HG03558 (cell line): ENCODE data around the gene BTN1A1.
"Not testable (repeated sequence)": the region's sequence is repeated elsewhere in the genome, so short reads cannot be mapped to it uniquely, and the experiment has no call there.

Experiments used
- ATAC-seq: cut with Tn5 transposase; IDR thresholded peaks from one replicate; pipeline ENCODE4 v1.9.1; 2021; ENCODE audit warnings: moderate number of reproducible peaks; ENCODE audit not compliant: unreplicated experiment; ENCODE audit errors: extremely low read depth

BTN1A1 gene

GRCh38 chr6:26534681-26535465 is 34.8 kb downstream of the BTN1A1 start:
- ATAC-seq = no peak

GRCh38 chr6:26536571-26537159 is 36.6 kb downstream of the BTN1A1 start:
- no peak for ATAC-seq

- peak; percentile 29 for ATAC-seq
Observed at GRCh38 chr6:26537160-26537845, 37.2 kb downstream of the BTN1A1 start.

GRCh38 chr6:26537846-26538571 is 37.9 kb downstream of the BTN1A1 start, which contains the start of gene HMGN4:
TSS of gene HMGN4 (plus strand) at chr6:26538366. CDS start at chr6:26545207, 6,841 bp downstream.
- peak; percentile 28 for ATAC-seq

- no peak for ATAC-seq
Observed at GRCh38 chr6:26538572-26538902, 38.4 kb downstream of the BTN1A1 start.

- ATAC-seq = no peak
Observed at GRCh38 chr6:26539071-26539615, 39.0 kb downstream of the BTN1A1 start.

- no peak for ATAC-seq
Observed at GRCh38 chr6:26541579-26541978, 41.5 kb downstream of the BTN1A1 start.

- ATAC-seq = no peak
Observed at GRCh38 chr6:26543953-26544352, 43.9 kb downstream of the BTN1A1 start.

GRCh38 chr6:26544473-26544872 is 44.4 kb downstream of the BTN1A1 start:
- no peak for ATAC-seq

- ATAC-seq = no peak
Observed at GRCh38 chr6:26545627-26546026, 45.5 kb downstream of the BTN1A1 start.

- not testable (repeated sequence) for ATAC-seq
Observed at GRCh38 chr6:26547363-26547762, 47.3 kb downstream of the BTN1A1 start.

- no peak for ATAC-seq
Observed at GRCh38 chr6:26550250-26550993, 50.3 kb downstream of the BTN1A1 start.

GRCh38 chr6:26552205-26552604 is 52.1 kb downstream of the BTN1A1 start:
- ATAC-seq = no peak

- no peak for ATAC-seq
Observed at GRCh38 chr6:26552640-26553188, 52.6 kb downstream of the BTN1A1 start.

- ATAC-seq = no peak
Observed at GRCh38 chr6:26553264-26553634, 53.1 kb downstream of the BTN1A1 start.

- ATAC-seq = no peak
Observed at GRCh38 chr6:26553635-26554446, 53.7 kb downstream of the BTN1A1 start.

- no peak for ATAC-seq
Observed at GRCh38 chr6:26554447-26554696, 54.3 kb downstream of the BTN1A1 start.

- ATAC-seq = no peak
Observed at GRCh38 chr6:26554697-26555504, 54.8 kb downstream of the BTN1A1 start.
